ENCODE data around the gene FGF1. TPM values are rescaled to one million over a fixed set of nuclear protein-coding genes. Genes with fewer than 3 reads are reported as not detected.
A peak's percentile ranks its signal among the peaks of the same experiment; 100 is the strongest.

Gene FGF1
- total RNA-seq, 1 experiment from 2014 or later = 3.2 TPM

DNA sequence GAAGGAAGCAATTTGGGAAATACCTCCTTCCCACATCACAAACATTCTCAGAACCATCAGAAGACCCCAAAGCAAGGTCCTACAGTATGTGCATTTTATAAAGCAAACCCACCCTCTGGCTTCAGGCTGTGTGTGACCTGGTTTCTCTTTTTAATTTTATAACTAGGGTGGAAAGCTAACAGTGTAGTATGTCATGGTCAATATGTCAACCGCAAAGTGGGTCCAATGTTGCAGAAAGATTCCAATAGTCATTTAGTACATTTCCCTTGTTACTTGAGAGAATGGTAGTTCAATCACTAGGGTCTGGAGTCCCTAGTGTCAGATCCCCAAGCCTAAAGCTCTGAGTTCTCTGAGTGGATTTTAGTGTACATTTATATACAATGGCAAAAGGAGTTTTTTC lies 96.2 kb downstream of the FGF1 start:
- Histone ChIP-seq H3K27ac (ENCODE audit: insufficient read length, low read depth, low read length) (no peak overlapping the region), H2AK5ac (ENCODE audit: insufficient read length, low read length) (no peak overlapping the region), H3K14ac (ENCODE audit: insufficient read depth, low read length) (no peak overlapping the region), H4K20me1 (ENCODE audit: control insufficient read depth, insufficient read depth, insufficient read length) (no peaks in the 10 kb centered on the region), H4K8ac (replicated peaks; ENCODE audit: insufficient read length, low read depth, low read length) (no peak overlapping the region), H2BK12ac (ENCODE audit: insufficient read length, low read depth, low read length) (no peak overlapping the region), H3K79me1 (ENCODE audit: insufficient read depth, low read depth, low read length, poor library complexity, severe bottlenecking) (no peaks in the 10 kb centered on the region), H4K91ac (ENCODE audit: insufficient read length, low read depth, low read length) (no peak overlapping the region), H3K9me3 (ENCODE audit: control insufficient read depth, low read depth, low read length) (no peaks in the 10 kb centered on the region), H3K27me3 (ENCODE audit: insufficient read depth, low read length) (no peaks in the 10 kb centered on the region), H3K56ac (ENCODE audit: insufficient read length, low read depth, low read length) (no peak overlapping the region), H3K4ac (ENCODE audit: low read depth, low read length) (no peak overlapping the region), H3K23ac (ENCODE audit: insufficient read length, low read depth, low read length) (no peak overlapping the region), H2BK20ac (ENCODE audit: low read depth, low read length, poor library complexity, severe bottlenecking) (no peak overlapping the region), H2AFZ (ENCODE audit: low read length) (no peak overlapping the region), H2BK120ac (ENCODE audit: low read depth, low read length, poor library complexity, severe bottlenecking) (no peak overlapping the region), H4K5ac (ENCODE audit: insufficient read length, low read depth, low read length) (no peak overlapping the region), H2BK15ac (ENCODE audit: low read depth, low read length) (no peak overlapping the region), H2BK5ac (ENCODE audit: insufficient read length, low read length) (no peak overlapping the region), H3K4me2 (ENCODE audit: insufficient read depth, insufficient read length, low read length) (no peak overlapping the region), H3K79me2 (ENCODE audit: insufficient read depth, low read length) (no peaks in the 10 kb centered on the region), H3K4me1 (ENCODE audit: insufficient read depth, low read length) (peaks cover 2% of the 10 kb centered on the region; the same call in 1 of the 2 replicates), H3K23me2 (ENCODE audit: insufficient read length, low read depth, low read length, poor library complexity, severe bottlenecking) (no peaks in the 10 kb centered on the region), H3K9ac (ENCODE audit: extremely low read depth, insufficient read length, low read length) (no peak overlapping the region), H3T11ph (ENCODE audit: low read length) (no peak overlapping the region), H3K18ac (ENCODE audit: insufficient read length, low read depth, low read length) (no peak overlapping the region)
- Mint-ChIP-seq H3K4me3 (no peak overlapping the region), H3K27me3 (ENCODE audit: low read depth) (peaks cover 3% of the 10 kb centered on the region), H3K4me1 (peaks cover 4 to 9% of the 10 kb centered on the region in 2 experiments; a peak in 3 of 4 replicates), H3K36me3 (ENCODE audit: insufficient read depth in 1 of 3, low read depth in 3 of 3) (peaks cover 0 to 2% (median 0%) of the 10 kb centered on the region in 3 experiments; a peak in 1 of 7 replicates), H3K9me3 (no peaks in the 10 kb centered on the region), H3K27ac (peak overlapping the region in 1 of 3 experiments; percentile 78; a peak in 1 of 7 replicates)
- DNase-seq = no peak
- no CpG with 5 or more reads among the region's 1 CpG for WGBS (ENCODE audit: extremely low coverage, insufficient read length, low lambda C conversion rate)
- TF ChIP-seq, protein P1, sequence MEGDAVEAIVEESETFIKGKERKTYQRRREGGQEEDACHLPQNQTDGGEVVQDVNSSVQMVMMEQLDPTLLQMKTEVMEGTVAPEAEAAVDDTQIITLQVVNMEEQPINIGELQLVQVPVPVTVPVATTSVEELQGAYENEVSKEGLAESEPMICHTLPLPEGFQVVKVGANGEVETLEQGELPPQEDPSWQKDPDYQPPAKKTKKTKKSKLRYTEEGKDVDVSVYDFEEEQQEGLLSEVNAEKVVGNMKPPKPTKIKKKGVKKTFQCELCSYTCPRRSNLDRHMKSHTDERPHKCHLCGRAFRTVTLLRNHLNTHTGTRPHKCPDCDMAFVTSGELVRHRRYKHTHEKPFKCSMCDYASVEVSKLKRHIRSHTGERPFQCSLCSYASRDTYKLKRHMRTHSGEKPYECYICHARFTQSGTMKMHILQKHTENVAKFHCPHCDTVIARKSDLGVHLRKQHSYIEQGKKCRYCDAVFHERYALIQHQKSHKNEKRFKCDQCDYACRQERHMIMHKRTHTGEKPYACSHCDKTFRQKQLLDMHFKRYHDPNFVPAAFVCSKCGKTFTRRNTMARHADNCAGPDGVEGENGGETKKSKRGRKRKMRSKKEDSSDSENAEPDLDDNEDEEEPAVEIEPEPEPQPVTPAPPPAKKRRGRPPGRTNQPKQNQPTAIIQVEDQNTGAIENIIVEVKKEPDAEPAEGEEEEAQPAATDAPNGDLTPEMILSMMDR (conservative IDR thresholded peaks at IDR 0.05) = no peak
